Heart left ventricle (tissue), 13 donors: ENCODE results near the gene DSC3.

Experiments
- POLR2A ChIP-seq, 2 donors: fragments of 450-650 bp; IDR thresholded peaks; one replicate each; pipeline ENCODE4 v1.6.1; 2017; ENCODE audit warnings: antibody characterized with exemption in 2 of 2, mild to moderate bottlenecking in 2 of 2, moderate library complexity in 2 of 2
- TF ChIP-seq, protein P1 (sequence below), 12 donors: fragments of 200-600 bp; sonication (generic) in 4 of 12; IDR thresholded peaks; one replicate each; pipeline versions ENCODE4 v1.5.0 to v1.8.0; 2018 to 2022; ENCODE audit warnings: antibody characterized with exemption in 12 of 12, mild to moderate bottlenecking in 5 of 12
- donor health status: ischemic (EF 13 %, LVEDD 7.1; RV severe dilation, severe dysfunction).
- donor health status: DM: no; HTN: yes; CAD: no.
- donor health status: DM: no; HTN: no; CAD: no.
- donor health status: ischemic (EF 25% LVEDD 6.9; RV normal size, moderate dysfunction).
- donor health status: ischemic (EF 25% LVEDD 5.7; RV mildly dilated, moderate dysfunction).
- donor health status: ischemic (EF 35%, LVEDD 5.7; RV mildly dilated, moderate dysfunction).
- donor health status: nonischemic (EF 11% LVEDD 7.7; RV severe dilation, severe dysfunction).
- donor health status: DM: yes; HTN: yes; CAD: no.
- donor health status: PGD.
- donor health status: ischemic (EF 29% LVEDD 5.4; RV normal size, mild dysfunction).
- donor health status: nonischemic (EF 23%, LVEDD 6.1; RV moderate dilation, normal function).

- TF ChIP-seq, protein P1, sequence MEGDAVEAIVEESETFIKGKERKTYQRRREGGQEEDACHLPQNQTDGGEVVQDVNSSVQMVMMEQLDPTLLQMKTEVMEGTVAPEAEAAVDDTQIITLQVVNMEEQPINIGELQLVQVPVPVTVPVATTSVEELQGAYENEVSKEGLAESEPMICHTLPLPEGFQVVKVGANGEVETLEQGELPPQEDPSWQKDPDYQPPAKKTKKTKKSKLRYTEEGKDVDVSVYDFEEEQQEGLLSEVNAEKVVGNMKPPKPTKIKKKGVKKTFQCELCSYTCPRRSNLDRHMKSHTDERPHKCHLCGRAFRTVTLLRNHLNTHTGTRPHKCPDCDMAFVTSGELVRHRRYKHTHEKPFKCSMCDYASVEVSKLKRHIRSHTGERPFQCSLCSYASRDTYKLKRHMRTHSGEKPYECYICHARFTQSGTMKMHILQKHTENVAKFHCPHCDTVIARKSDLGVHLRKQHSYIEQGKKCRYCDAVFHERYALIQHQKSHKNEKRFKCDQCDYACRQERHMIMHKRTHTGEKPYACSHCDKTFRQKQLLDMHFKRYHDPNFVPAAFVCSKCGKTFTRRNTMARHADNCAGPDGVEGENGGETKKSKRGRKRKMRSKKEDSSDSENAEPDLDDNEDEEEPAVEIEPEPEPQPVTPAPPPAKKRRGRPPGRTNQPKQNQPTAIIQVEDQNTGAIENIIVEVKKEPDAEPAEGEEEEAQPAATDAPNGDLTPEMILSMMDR (IDR thresholded peaks at IDR 0.05): no peak
- no peak for TF ChIP-seq POLR2A (IDR thresholded peaks at IDR 0.05)
These were observed 1.1 kb downstream of the DSC3 start for GRCh38 chr18:31041271-31042083.
